Mucosa of descending colon (tissue), 3 donors: Measurements from ENCODE around the gene INPP4B. TPM values are rescaled to one million over a fixed set of nuclear protein-coding genes. Genes with fewer than 3 reads are reported as not detected.
"Not testable (repeated sequence)": the region's sequence is repeated elsewhere in the genome, so short reads cannot be mapped to it uniquely, and the experiment has no call there.

Experiments
- ATAC-seq: fragments of 200-7000 bp; cut with Tn5 transposase; one replicate; pipeline ENCODE4 v1.9.1; 2020; ENCODE audit warnings: mild to moderate bottlenecking, moderate library complexity
- DNase-seq, 3 donors: peaks; one replicate each; pipeline ENCODE4 v3.0.0-alpha.2; 2020
- H3K36me3 ChIP-seq: fragments of 200-600 bp; one replicate; pipeline ENCODE4 v1.8.0; 2021; ENCODE audit warnings: low read depth, mild to moderate bottlenecking
- H3K4me1 ChIP-seq: fragments of 200-600 bp; one replicate; pipeline ENCODE4 v1.8.0; 2021; ENCODE audit warnings: low read depth, mild to moderate bottlenecking
- H3K4me3 ChIP-seq: fragments of 200-600 bp; one replicate; pipeline ENCODE4 v1.8.0; 2021; ENCODE audit warnings: mild to moderate bottlenecking
- H3K9me3 ChIP-seq: fragments of 200-600 bp; one replicate; pipeline ENCODE4 v1.8.0; 2021; ENCODE audit warnings: mild to moderate bottlenecking
- CTCF ChIP-seq: fragments of 200-600 bp; IDR thresholded peaks from one replicate; pipeline ENCODE4 v1.8.0; 2022; ENCODE audit warnings: antibody characterized with exemption, mild to moderate bottlenecking
- intact Hi-C, 2 donors: fragments of 100-400 bp; cut with DNase I in 1 of 2; cut with micrococcal nuclease in 1 of 2; formaldehyde crosslinking; loops; one replicate each; pipeline versions ENCODE4 v1.11.0 to v1.11.1; 2022; cut with DNase I, micrococcal nuclease
- total RNA-seq, 3 donors: library from RNA; stranded (reverse); fragmentation: NEBNext Ultra II Directional in 2 of 3; extraction: Animal tissue kit (Norgen Biotek cat#: 25700) in 2 of 3; gene quantifications; one replicate each; pipeline versions ENCODE4 v1.2.1 to v1.2.4, GENCODE V29; 2021 to 2023
- donor health status: DM: no; HTN: no; CAD: no; lungs with moderate emphysema.
- donor health status: DM: no; HTN: no; CAD: no.
- donor health status: DM: no; HTN: yes; CAD: no.

INPP4B gene
- total RNA-seq, 3 donors from 2014 or later, result 22.2 to 27.3 (median 24.1) TPM

- DNase-seq (no peak), ATAC-seq (no peak)
- TF ChIP-seq CTCF, result no peak
- H3K9me3 ChIP-seq, result peaks cover 21% of the 10 kb centered on the region
- H3K4me1 ChIP-seq, result no peaks in the 10 kb centered on the region
- no peak overlapping the region for H3K4me3 ChIP-seq
- intact Hi-C loops, result no loop called here
- no peaks in the 10 kb centered on the region for H3K36me3 ChIP-seq
Observed at GRCh38 chr4:142663828-142664227, 182.3 kb downstream of the INPP4B start.

GRCh38 chr4:142660728-142661127 lies 185.4 kb downstream of the INPP4B start:
- Histone ChIP-seq H3K4me1 (no peaks in the 10 kb centered on the region), H3K9me3 (peaks cover 39% of the 10 kb centered on the region), H3K4me3 (no peak overlapping the region), H3K36me3 (no peaks in the 10 kb centered on the region)
- intact Hi-C loops, result no loop called here
- ATAC-seq (no peak), DNase-seq (no peak)
- no peak for TF ChIP-seq CTCF

DNA sequence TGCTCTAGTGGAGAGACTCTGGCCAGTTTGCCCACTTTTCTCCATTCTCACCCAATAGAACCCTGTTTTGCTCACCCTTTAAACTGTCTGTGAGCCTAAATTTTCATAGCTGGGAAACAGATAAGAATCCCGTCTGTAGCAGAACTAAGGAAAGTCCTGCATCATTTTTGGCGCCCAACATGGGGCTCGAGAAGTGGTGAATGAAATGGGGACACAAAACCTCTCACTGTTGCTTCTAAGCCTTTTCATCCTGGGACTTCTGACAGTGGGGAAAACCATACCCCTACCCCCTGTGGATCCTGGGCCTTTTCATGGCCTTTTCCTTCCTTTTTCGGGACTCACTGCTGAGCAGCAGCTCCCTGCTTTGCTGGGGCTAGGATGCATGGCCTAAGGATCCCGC lies 189.9 kb downstream of the INPP4B start:
- Histone ChIP-seq H3K9me3 (peaks cover 71% of the 10 kb centered on the region), H3K4me1 (no peaks in the 10 kb centered on the region), H3K4me3 (no peak overlapping the region), H3K36me3 (no peaks in the 10 kb centered on the region)
- peak in 1 of 3 donors; percentile 19 for DNase-seq
- no peak for ATAC-seq
- no peak for TF ChIP-seq CTCF
- intact Hi-C loops, result no loop called here

GRCh38 chr4:142648378-142648777 lies 197.7 kb downstream of the INPP4B start:
- Histone ChIP-seq H3K4me3 (no peak overlapping the region), H3K36me3 (no peaks in the 10 kb centered on the region), H3K4me1 (no peaks in the 10 kb centered on the region), H3K9me3 (peaks cover 12% of the 10 kb centered on the region)
- ATAC-seq (no peak), DNase-seq (no peak)
- intact Hi-C loops, result no loop called here
- no peak for TF ChIP-seq CTCF

- DNase-seq, result no peak
Observed at GRCh38 chr4:142645475-142646108, 200.5 kb downstream of the INPP4B start.

DNA sequence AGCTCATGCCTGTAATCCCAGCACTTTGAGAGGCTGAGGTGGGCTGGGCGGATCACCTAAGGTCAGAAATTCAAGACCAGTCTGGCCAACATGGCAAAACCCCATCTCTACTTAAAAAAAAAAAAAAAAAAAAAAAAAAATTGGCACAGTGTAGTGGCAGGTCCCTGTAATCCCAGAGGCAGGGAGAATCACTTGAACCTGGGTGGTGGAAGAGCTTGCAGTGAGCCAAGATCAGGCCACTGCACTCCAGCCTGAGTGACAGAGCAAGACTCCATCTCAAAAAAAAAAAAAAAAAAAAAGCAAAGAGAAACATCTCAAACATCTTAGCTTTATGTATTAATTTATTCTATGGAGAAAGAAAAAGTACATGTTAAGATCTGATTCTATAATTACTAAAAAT lies 201.5 kb downstream of the INPP4B start:
- H3K9me3 ChIP-seq, DNase-seq, ATAC-seq, H3K4me3 ChIP-seq, H3K36me3 ChIP-seq, intact Hi-C loops, H3K4me1 ChIP-seq: not testable (repeated sequence)

More at GRCh38 chr4:142645475-142646108, 200.5 kb downstream of the INPP4B start:
- no peaks in the 10 kb centered on the region for H3K4me1 ChIP-seq
- no peaks in the 10 kb centered on the region for H3K9me3 ChIP-seq
- TF ChIP-seq CTCF, result no peak
- H3K4me3 ChIP-seq, result no peak overlapping the region
- no peak for ATAC-seq
- no peaks in the 10 kb centered on the region for H3K36me3 ChIP-seq
- intact Hi-C loops, result no loop called here
